GM06990 (cell line): Measurements from ENCODE around the gene GNG14.
A peak's percentile ranks its signal among the peaks of the same experiment; 100 is the strongest.

Experiments
- DNase-seq: peaks from one replicate; pipeline ENCODE4 v3.0.0-alpha.2; 2011; ENCODE audit not compliant: insufficient read length; ENCODE audit errors: extremely low read depth
- H3K27me3 ChIP-seq: replicated peaks from 2 replicates; pipeline ENCODE4 v1.6.0; 2011; ENCODE audit warnings: low read length; ENCODE audit not compliant: control insufficient read depth, insufficient read depth
- H3K36me3 ChIP-seq: 2 replicates; pipeline ENCODE4 v1.5.1; 2011; ENCODE audit warnings: low read length; ENCODE audit not compliant: control insufficient read depth, insufficient read depth
- H3K4me3 ChIP-seq: replicated peaks from 2 replicates; pipeline ENCODE4 v1.5.1; 2011; ENCODE audit warnings: low read depth, mild to moderate bottlenecking, control low read depth, low read length
- CTCF ChIP-seq: IDR thresholded peaks from 2 replicates; pipeline ENCODE4 v1.5.1; 2011; ENCODE audit warnings: low read length, control low read depth, mild to moderate bottlenecking, inconsistent platforms; ENCODE audit not compliant: insufficient read depth, poor library complexity, severe bottlenecking

GNG14 gene

GRCh38 chr19:12668932-12669269 is 18.9 kb upstream of the GNG14 start:
- no peak for DNase-seq
- no peak for TF ChIP-seq CTCF
- no peaks in the 10 kb centered on the region for H3K27me3 ChIP-seq
- H3K4me3 ChIP-seq = peak overlapping the region; percentile 84
- H3K36me3 ChIP-seq = peaks cover 18% of the 10 kb centered on the region

- Histone ChIP-seq H3K36me3 (peaks cover 17% of the 10 kb centered on the region), H3K27me3 (no peaks in the 10 kb centered on the region), H3K4me3 (peak overlapping the region; percentile 84)
- TF ChIP-seq CTCF = no peak
- peak; percentile 83 for DNase-seq
Observed at GRCh38 chr19:12669270-12670158, 18.3 kb upstream of the GNG14 start.

- no peak for TF ChIP-seq CTCF
- peaks cover 15% of the 10 kb centered on the region for H3K36me3 ChIP-seq
- H3K27me3 ChIP-seq = no peaks in the 10 kb centered on the region
Observed at GRCh38 chr19:12670159-12670928, 17.5 kb upstream of the GNG14 start.

DNA sequence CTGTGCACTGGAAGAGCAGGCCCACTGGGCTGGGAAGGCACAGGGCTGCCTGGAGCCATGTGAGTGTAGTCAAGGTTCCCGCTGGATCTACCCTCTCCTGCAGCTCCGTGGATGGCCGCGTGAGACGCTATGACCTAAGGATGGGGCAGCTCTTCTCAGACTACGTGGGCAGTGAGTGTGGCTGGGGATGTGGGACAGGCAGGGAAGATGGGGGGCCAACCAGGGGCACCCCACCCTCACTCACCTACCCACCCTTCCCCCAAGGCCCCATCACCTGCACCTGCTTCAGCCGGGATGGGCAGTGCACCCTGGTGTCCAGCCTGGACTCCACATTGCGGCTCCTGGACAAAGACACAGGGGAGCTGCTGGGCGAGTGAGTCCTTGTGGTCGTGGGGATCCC is 15.1 kb upstream of the GNG14 start:
- no peaks in the 10 kb centered on the region for H3K27me3 ChIP-seq
- peaks cover 35% of the 10 kb centered on the region for H3K36me3 ChIP-seq
- H3K4me3 ChIP-seq = no peak overlapping the region
- TF ChIP-seq CTCF = no peak
- no peak for DNase-seq

More at GRCh38 chr19:12670159-12670928, 17.5 kb upstream of the GNG14 start:
- peak overlapping the region; percentile 84 for H3K4me3 ChIP-seq
- no peak for DNase-seq

GRCh38 chr19:12675399-12675798 is 12.4 kb upstream of the GNG14 start:
- no peaks in the 10 kb centered on the region for H3K27me3 ChIP-seq
- TF ChIP-seq CTCF = no peak
- no peak for DNase-seq
- H3K36me3 ChIP-seq = peaks cover 48% of the 10 kb centered on the region
- no peak overlapping the region for H3K4me3 ChIP-seq
